ENCODE measurements around the gene TRAPPC6A. TPM values are rescaled to one million over a fixed set of nuclear protein-coding genes. Genes with fewer than 3 reads are reported as not detected.

Gene TRAPPC6A
- total RNA-seq, 1 donor from 2014 or later: 19.0 TPM

DNA sequence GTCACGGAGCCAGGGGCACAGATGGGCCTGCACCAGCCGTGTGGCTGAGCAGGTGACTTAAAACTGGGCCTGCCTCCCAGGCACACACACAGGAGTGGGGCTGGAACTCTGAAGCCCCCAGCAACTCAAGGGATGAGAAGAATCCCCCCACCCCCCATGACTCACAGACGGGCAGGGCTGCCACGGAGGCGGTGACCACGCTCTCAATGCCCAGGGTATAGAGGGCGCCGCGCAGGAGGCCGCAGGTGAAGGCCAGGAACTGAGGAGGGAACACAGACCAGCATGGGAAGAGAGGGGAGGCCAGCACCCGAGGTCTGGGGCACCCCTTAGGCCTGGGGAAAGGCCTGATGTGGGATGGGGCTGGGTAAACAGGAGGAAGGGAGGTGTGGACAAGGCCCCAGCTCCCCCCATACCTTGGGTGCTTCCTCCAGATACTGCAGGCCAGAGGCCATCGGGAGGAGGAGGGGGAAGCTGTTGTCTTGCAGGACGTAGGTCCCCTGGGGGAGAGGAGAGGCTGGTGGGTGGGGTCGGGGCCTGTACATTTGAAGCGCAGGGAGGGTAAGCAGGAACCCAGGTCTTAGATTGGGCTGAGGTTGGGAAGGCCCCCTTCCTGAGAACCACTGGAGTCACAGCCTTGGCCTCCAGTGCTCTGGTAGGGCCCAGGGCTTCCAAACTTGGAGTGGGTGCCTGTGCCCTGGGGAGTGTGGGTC is 14.1 kb downstream of the TRAPPC6A start:
- no peak for DNase-seq (ENCODE audit: low read depth in 2 of 2)

DNA sequence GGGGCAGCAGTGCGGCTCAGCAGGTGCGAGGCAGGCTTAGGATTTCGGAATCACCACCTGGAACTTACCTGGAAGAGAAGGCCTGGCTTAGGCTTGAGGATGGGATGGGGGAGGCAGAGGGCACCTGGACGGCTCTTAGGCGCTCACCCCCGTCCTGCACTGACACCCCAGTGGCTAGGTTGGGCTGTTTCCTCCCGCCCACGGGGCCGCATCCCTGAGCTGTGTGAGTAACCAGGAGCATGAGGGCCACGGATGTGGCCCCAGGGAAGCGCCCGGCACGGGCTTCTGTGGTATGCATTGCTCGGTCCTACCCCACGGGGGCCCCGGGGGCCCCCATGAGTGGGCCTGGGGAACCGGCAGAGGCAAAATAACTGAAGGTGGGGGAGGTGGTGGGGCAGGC is 14.9 kb downstream of the TRAPPC6A start:
- DNase-seq (ENCODE audit: low read depth in 2 of 2): no peak

DNA sequence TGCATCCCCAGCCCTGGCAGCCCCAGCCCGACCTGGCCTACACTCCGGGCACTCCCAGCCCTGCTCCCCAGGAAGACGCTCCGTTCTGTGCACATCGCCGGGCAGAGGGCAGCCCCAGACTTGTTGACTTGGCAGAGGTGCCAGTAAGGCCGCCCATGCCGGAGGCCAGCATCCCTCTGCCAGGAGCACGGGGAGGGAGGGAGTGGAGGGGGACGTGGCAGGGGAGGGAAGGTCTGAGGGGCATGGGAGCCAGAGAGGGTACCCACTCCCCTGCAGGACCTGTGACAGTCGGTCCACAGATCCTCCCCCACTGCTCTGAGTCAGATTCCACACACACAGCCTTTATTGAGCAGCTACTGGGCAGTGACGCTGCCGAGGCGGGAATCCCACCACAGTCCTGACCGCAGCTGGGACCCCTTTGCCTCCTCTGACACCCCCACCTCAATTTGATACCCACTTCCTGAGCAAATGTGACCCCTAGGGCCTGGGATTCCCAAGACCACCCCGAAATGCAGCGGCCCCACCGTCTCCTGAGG is 15.4 kb downstream of the TRAPPC6A start:
- DNase-seq (ENCODE audit: low read depth in 2 of 2): no peak

DNA sequence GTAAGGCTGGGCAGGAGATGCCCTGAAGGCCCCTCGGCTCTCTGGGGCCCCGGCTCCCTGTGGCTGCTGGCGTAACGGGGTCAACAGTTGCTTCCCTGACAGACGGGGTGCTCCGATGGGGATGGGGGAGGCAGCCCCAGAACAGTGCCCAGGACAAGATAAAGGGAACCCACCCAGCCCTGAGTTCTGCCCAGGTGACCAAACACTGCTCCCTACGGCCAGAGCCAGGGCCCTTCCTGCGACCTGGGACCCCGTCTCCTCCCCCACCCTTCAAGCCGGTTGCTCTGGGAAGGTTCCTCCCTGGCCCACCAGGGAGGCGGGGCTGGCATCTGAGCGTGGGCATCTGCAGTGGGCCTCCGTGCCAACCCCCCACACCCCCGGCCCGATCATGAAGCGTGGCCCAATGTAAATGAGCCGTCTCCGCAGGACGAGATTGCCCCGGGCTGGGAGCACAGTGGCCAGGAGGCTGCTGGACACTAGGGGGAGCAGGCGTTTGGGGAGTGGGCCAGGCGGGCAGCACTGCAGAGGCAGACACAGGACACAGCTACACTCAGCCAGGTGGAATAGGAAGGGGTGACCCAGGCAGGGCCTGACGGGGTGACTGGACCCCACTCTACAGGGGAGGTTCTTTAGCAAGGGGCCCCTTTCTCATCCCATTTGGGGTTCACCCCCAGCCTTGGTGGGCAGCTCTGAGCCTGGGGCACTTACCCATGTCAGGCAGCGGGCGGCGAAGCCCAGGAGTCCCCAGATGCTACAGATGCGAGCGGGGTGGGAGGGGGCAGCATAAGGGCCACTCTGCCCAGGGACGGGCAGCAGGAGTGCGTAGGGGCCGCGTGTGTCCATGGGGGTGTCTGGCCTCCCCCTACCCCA is 16.1 kb downstream of the TRAPPC6A start:
- peak in 1 of 2 donors; percentile 66 for DNase-seq (ENCODE audit: low read depth in 2 of 2)

DNA sequence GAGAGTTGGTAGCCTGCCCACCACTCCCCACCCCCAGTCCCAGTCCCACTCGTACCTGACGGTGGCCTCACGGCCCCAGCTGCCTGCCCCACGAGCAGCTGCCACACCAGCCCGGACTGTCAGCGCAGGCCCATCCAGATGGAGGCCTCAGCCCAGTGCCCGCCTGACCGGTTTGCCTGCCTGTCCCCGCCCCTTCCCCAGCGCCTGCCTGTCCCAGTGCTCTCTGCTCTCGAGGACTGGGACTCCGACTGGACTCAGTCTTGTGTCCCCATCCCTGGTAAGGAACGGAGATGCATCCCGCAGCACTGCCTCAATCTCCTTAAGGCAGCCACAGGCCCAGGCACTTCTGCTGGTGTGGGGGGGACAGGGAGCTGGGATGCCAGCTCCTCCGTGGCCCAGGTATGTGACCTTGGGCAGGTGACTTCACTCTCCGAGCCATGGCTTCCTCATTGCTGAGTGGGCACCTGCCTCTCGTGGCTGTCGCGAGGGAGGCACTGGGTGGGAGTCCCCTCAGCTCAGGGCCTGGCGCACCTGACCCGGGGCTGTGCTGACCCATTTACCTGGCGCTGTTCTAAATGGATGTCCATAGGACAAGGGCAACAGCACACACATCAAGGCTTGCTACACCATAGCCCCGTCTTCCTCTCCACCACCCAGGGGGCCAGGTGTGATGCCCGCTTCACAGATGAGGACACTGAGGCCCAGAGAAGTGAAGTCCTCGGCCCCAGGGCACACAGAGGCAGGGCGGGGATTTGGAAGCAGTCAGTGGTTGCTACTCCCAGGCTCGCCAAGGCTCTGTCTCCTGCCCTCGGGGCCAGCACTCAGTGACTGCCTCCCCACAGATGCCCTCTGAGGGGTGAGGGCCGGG is 16.9 kb downstream of the TRAPPC6A start, which contains the start of gene NKPD1:
NKPD1 (minus strand) TSS at position 113 of the 868 bp plus-strand sequence. CDS start 832 bp downstream, outside the sequence.
- no peak for DNase-seq (ENCODE audit: low read depth in 2 of 2)

DNA sequence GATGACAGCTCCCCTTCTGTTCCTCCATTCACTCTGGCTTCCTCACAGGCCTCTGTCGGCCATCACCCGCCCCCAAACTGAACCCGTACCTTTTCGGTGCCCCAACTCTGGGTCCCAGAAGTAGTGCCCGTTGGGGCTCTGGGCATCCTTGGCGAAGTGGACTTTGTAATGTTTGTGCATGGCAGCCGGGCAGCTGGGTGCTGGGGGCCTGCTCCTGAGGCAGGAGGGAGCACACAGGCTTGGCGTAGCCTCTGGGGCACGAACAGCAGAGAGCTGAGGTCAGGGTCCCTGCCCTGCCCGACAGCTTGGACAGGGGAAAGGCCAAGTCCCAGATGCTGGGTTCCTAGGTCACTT is 18.1 kb downstream of the TRAPPC6A start:
- DNase-seq (ENCODE audit: low read depth in 2 of 2): no peak

DNA sequence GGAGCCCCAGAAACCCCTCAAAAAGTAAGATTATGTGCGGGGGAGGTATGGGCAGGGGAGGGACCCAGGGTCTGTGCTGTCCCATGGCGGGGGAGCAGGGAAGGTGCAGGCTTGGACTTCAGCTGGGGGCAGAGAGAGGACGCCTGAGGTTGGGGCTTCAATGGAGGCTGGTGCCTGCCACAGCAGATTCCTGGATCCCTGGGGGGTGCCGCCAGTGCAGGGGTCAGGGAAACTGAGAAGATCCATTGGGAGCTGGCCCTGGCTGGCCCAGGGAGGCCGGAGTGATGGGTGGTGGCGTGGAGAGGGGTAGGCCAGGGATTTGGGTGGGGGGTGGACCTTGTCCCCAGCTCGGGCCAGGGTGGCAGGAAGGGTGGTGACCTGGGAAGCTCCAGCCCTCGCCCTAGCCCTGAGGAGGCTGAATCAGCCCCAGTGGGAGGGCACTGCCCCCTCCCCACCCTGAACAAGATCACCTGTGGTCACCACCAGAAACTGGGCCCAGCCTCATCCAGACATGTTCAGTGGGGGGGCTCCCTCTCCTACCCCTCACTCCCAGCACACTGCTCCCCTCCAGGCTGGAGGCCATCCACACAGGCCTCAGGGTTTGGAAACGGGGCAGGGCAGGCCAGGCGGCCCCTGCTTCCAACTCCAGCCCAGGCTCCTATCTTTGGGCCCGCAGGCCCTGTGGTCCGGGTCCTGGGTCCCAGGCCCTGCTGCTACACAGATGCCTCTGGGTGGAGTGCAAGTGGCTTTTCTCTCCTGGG is 18.6 kb downstream of the TRAPPC6A start:
- DNase-seq (ENCODE audit: low read depth in 2 of 2): no peak

DNA sequence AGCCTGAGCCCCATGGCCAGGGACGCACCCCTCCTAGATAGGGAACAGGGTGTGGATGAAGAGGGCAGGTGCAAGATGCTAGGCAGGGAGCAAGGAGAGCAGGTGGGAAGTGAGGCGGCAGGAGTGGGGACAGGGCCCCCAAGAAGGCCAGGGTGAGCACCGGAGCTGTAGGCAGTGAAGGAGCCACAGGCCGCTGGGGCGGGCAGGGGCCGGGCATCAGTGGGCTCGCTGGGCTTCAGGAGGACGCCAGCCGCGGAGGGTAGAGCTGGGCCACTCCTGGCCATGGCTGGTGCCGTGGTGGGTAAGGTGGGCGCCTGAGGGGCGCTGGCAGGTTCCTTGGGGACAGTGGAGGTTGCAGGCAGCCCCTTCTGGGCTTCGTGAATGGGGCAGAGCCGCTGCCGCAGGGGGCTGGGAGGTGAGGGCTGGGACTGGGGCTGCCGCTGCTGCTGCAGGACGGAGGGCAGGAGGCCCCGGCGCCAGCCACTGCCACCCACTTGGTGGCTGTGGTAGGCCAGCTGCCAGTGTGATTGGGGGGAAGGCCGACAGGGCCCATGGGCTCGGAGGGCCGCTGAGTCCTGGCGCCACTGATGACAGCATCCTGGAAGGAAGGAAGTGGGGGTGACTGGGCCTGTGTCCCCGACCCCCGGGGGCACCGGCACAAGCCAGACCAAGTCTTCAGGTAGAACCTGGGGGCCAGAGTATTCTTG is 19.4 kb downstream of the TRAPPC6A start:
- DNase-seq (ENCODE audit: low read depth in 2 of 2): no peak

DNA sequence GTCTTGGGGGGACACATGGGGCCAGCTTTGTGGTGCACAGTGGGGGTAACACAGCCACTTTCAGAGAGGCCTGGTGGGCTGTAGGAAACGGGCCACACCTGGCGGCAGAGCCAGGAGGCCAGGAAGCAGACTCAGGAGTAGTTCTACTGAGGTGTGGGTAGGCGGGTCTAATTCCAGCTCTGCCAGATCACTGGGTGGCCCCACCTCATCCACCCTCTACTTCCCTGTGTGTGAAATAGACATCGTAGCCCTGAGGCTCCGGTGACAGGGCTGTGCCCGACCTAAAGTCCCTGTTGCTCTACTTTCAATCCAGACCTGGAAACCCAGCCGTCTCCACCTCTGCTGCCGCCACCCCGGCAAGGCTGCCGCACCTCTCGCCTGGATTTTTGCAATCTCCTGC is 21.3 kb downstream of the TRAPPC6A start:
- DNase-seq (ENCODE audit: low read depth in 2 of 2): no peak

DNA sequence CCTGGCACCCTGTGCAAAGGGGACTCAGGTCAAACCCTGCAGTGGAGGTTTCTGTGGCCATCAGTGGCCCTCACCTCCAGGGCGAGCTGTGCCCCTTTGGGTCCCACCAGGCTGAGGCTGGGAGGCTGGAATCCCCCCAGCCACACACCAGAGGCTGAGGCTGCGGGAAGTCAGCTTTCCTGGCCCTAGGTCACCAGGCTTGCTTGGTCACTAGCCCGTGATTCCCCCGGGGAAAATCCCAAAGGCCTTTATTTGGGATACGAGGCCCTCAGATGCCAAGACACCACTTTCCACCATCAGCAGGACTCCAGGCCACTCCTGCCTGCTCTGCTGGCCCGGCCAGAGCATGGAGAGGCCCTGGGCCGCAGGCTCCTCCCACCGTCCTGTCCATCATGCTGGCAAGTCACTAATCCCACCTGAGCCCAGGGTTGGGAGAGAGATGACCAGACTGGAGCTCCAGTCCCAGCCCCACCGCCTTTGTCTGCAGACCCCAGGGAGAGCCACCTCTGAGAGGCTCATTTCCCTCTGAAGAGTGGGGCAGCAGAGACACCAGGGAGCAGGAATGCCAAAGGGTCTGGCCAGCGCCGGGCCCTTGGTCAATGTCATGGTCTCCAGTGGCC is 21.9 kb downstream of the TRAPPC6A start:
- DNase-seq (ENCODE audit: low read depth in 2 of 2): no peak

DNA sequence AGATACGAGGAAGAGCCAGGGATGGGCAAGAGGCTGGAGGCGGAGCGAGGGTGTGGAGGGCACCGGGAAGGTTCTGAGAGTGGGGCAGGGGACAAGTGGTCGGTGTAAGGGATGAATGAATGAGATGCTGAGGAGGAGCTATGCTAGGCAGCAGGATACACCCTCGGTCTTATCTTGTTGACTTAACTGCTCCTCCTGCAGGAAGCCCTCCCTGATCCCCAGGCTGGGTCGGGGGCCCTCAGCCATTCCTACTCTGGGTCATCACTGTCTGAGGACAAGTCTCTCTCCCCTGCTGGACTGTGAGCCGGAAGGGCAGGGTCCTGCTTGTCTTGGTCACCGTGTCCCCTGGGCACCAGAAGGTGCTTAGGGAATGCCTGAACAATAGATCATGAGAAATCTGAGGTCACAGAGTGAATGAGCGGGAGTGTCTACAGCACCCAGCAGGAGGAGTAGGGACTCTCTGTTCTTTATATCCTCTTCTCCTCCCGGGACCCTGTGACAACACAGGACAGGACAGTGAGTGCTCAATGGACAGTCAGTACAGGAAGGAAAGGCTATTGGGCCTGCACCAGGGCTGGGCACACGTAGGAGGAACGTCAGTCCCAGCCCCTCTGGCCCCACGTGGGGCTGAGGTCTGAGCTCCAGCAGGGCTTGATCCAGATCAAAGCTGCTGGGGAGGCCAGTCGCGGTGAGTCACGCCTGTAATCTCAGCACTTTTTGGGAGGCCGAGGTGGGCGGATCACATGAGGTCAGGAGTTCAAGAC is 23.8 kb downstream of the TRAPPC6A start:
- DNase-seq (ENCODE audit: low read depth in 2 of 2): peak; percentile 68 to 78

DNA sequence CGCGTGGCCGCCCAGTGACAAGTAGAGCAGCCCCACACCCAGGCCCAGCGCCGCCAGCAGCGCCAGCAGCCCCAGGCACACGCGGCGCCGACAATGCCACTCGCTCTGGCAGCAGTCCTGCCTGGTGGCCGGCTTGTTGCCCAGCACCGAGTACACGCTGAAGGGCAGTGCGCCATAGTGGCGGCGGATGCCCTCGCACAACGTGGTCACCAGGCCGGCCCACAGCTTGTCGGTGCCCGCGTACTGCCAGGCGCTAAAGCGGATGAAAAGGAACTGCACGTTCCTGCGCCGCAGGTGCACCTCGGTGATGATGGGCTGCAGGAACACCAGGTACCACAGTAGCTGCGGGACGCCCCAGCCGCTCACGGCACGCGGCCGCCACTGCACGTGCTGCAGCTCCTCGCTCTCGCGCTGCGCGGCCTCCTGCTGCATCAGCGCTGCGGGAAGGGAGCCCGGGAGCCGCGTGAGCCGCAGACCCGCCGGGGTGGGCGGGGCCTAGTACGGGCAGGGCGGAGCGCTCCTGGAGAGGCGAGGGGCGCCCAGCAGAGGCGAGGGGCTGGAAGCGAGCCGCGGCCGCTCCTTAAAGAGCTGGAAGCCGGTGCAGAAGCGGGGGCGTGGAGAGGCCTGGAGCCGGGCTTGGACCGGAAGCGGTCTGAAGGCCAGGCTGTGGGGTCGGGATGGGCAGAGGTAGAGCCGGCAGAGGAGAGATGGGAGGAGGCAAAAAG is 24.5 kb downstream of the TRAPPC6A start:
- peak in 1 of 2 donors; percentile 45 for DNase-seq (ENCODE audit: low read depth in 2 of 2)

DNA sequence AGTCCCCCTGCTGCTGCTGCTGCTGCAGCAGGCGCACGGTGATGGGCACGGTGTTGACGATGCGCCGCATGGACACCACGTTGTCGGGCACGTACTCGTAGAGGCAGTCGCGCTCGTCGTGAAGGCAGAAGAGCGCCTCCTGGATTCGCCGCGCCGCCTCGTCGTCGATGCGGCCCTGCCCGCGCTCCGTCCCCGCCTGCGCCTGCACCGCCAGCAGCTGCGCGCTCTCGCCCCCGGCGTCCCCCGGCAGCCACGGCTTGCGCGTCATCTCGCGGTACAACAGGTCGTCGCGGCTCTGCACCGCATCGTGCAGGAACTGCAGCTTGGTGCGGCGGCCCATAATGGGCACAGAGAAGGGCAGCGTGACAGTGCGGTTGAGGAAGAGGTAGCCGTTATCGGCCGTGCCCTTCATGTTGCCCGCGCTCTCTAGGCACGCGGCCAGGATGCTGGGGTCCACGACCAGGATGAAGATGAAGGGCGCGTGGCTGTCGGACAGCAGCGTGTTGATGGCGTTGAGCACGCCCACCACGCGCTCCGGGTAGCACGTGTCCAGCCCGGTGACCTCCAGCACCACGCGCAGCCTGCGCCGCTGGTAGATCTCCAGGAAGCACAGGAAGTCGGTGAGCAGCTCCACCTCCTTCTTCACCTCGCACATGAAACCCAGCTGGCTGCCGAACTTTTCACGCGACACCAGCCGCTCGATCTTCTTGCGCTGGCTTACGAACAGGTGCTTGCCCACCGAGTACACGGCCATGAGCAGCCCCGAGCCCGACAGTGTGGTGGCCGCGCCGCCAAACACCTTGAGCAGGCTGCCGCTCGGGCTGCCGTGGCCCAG is 25.3 kb downstream of the TRAPPC6A start:
- peak in 1 of 2 donors; percentile 60 for DNase-seq (ENCODE audit: low read depth in 2 of 2)

DNA sequence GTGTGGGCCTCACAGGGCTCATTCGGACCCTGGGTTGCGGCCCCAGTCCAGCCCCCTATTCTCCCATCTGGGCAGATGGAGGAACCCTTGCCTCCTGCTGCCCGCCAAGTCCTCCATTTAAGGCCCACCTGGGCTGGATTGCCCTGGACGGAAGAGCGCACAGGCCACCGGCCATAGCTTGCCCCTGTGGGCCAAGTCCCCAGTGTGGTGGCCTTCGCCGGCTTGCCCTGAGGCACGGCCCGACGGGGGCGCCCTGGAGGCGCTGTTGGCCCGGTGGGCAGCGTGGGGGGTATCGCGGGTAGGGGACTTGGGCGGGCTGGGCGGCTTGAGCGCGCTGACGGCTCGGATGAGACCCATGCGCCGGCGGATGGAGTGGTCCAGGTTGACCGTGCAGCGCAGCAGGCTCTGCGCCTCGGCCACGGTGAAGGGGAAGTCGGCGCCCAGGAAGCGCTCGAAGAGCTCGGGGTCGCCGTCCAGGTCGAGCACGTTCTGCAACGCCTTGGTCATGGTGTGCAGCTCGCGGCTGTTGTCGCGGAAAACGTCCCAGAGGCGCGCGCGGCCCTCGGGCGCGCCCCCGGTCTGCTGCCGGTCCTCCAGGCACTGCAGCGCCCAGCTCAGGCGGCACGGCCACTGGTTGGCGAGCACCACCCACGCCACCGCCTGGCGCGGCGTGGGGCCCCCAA is 26.1 kb downstream of the TRAPPC6A start:
- DNase-seq (ENCODE audit: low read depth in 2 of 2): no peak

DNA sequence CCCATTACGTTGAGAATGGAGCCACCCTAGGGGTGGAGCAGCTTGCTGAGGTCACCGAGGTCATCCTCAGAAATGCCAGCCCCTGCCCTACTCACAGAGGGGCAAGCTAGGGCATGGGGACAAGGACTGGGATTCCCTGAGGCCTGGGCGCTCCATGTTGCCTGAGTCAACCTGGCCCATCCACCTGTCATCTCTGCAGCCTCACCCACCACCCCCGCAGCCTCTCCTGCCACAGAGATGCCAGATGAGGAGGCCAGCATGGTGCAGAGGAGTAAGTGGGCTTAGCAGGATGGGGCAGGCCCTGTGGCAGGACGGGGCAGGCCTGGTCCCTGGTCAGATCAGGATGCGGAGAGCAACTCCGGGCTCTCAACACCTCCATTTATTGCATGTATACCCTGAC is 26.7 kb downstream of the TRAPPC6A start:
- DNase-seq (ENCODE audit: low read depth in 2 of 2): no peak

DNA sequence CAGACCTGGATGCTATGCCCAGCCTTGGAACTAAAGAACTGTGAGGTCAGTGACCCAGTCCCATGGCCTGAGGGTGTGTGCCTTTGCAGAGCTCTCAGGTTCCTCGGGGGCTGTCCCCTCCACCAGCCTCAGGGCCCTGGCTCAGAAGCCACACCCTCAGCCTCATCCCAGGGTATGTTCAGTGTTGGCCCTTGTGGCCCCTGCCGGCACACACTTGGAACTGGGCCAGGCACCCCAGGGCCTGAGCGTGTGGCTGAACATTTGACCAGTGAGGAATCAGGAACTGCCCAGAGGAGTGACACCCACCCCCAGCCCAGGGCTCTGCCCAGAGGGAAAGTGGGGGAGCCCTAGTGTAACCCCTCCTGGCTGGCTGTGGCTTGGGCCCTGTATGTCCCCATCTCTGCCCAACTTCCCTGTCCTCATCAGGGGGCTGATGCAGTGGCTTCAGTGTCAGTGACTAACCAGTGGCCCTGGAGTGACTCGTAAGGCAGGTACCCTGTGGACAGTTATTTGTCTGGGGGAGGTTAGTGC is 27.2 kb downstream of the TRAPPC6A start:
- no peak for DNase-seq (ENCODE audit: low read depth in 2 of 2)
